Thyroid gland (tissue), 4 donors: ENCODE data around the gene PAM16. TPM values are rescaled to one million over a fixed set of nuclear protein-coding genes. Genes with fewer than 3 reads are reported as not detected.

Experiments used
- DNase-seq, 2 donors: peaks; one replicate each; pipeline ENCODE4 v3.0.0-alpha.2; 2019
- H3K27ac ChIP-seq, 3 donors: fragments of 200-600 bp; sonication (generic); 1 replicate in 2 of 3; 2 replicates in 1 of 3; pipeline ENCODE4 v1.5.1; 2016 to 2019; ENCODE audit warnings: mild to moderate bottlenecking in 1 of 3, moderate library complexity in 1 of 3
- H3K27me3 ChIP-seq: fragments of 200-600 bp; sonication (generic); one replicate; pipeline ENCODE4 v1.5.1; 2019
- H3K36me3 ChIP-seq, 2 donors: fragments of 200-600 bp; sonication (generic); one replicate each; pipeline ENCODE4 v1.5.1; 2016 to 2019
- H3K4me1 ChIP-seq, 2 donors: fragments of 200-600 bp; sonication (generic); one replicate each; pipeline ENCODE4 v1.5.1; 2017 to 2019
- H3K4me3 ChIP-seq, 3 donors: fragments of 200-600 bp; sonication (generic); replicated peaks in 1 of 3; 1 replicate in 2 of 3; 2 replicates in 1 of 3; pipeline ENCODE4 v1.5.1; 2016; ENCODE audit warnings: mild to moderate bottlenecking in 1 of 3
- H3K9me3 ChIP-seq: fragments of 200-600 bp; sonication (generic); one replicate; pipeline ENCODE4 v1.5.1; 2017
- POLR2A ChIP-seq, 2 donors: fragments of 450-650 bp; IDR thresholded peaks; one replicate each; pipeline ENCODE4 v1.6.1; 2017; ENCODE audit warnings: antibody characterized with exemption in 2 of 2, mild to moderate bottlenecking in 2 of 2, moderate library complexity in 1 of 2
- WGBS, 2 donors: methylation state at CpG; one replicate each; pipeline ENCODE4 v1.1.5; 2017; 5-methylcytosine and 5-hydroxymethylcytosine counted together
- intact Hi-C: fragments of 100-400 bp; cut with DNase I; formaldehyde crosslinking; loops from one replicate; pipeline ENCODE4 v1.15.1; 2023
- total RNA-seq, 4 donors: library from RNA; depleted of rRNA; stranded (reverse); fragments of >200 nt; gene quantifications; one replicate each; pipeline ENCODE4 v1.2.3, GENCODE V29; 2016
- TF ChIP-seq, protein P1 (sequence below), 6 experiments: fragments of 200-600 bp in 3 of 6; fragments of 450-650 bp in 3 of 6; sonication (generic) in 3 of 6; IDR thresholded peaks; one replicate each; pipeline ENCODE4 v1.5.1; 2016 to 2019; ENCODE audit warnings: antibody characterized with exemption in 6 of 6, mild to moderate bottlenecking in 2 of 6, inconsistent platforms in 1 of 6, moderate library complexity in 1 of 6

PAM16 gene
- total RNA-seq, 4 donors from 2014 or later, result 5.6 to 60.2 (median 27.3) TPM

DNA sequence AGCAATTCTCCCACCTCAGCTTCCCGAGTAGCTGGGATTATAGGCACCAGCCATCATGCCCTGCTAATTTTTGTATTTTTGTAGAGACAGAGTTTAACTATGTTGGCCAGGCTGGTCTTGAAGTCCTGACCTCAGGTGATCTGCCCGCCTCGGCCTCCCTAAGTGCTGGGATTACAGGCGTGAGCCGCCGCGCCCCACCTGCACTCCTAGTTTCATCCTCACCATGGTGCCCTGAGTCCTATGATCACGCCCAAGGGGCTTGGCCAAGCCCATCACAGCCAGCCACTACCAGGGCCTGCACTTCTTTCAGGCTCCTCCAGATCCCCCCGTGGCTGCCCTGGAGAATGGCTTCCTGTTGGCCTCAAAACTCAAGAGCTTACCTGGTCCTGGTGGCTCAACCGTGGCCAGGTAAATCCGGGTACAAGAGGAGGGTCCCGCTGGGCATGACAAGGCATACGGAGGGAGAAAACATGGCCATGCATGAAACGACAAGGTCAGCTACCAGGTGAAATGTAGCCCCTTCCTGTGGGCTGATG is 57.9 kb downstream of the PAM16 start:
- peak overlapping the region in 2 of 3 donors; percentile 24 for H3K27ac ChIP-seq
- H3K4me1 ChIP-seq, result peaks cover 16 to 29% of the 10 kb centered on the region in 2 donors
- WGBS, 2 donors, result 66 to 75% methylated on average over 12 to 14 of the region's 14 CpGs
- H3K4me3 ChIP-seq, result no peak overlapping the region
- intact Hi-C loops, result loop anchor here (5.0 kb wide), 1 partner anchor 109 kb away; no protein-coding TSS in a partner anchor
- no peaks in the 10 kb centered on the region for H3K36me3 ChIP-seq
- DNase-seq, result no peak
- TF ChIP-seq POLR2A (IDR thresholded peaks at IDR 0.05), result no peak
- TF ChIP-seq, protein P1, sequence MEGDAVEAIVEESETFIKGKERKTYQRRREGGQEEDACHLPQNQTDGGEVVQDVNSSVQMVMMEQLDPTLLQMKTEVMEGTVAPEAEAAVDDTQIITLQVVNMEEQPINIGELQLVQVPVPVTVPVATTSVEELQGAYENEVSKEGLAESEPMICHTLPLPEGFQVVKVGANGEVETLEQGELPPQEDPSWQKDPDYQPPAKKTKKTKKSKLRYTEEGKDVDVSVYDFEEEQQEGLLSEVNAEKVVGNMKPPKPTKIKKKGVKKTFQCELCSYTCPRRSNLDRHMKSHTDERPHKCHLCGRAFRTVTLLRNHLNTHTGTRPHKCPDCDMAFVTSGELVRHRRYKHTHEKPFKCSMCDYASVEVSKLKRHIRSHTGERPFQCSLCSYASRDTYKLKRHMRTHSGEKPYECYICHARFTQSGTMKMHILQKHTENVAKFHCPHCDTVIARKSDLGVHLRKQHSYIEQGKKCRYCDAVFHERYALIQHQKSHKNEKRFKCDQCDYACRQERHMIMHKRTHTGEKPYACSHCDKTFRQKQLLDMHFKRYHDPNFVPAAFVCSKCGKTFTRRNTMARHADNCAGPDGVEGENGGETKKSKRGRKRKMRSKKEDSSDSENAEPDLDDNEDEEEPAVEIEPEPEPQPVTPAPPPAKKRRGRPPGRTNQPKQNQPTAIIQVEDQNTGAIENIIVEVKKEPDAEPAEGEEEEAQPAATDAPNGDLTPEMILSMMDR (IDR thresholded peaks at IDR 0.05), result no peak
- H3K27me3 ChIP-seq, result no peaks in the 10 kb centered on the region
- no peaks in the 10 kb centered on the region for H3K9me3 ChIP-seq

GRCh38 chr16:4291699-4292098 is 59.4 kb downstream of the PAM16 start:
- H3K4me3 ChIP-seq, result no peak overlapping the region
- intact Hi-C loops, result loop anchor here (5.0 kb wide), 1 partner anchor 111 kb away; no protein-coding TSS in a partner anchor

More at GRCh38 chr16:4291699-4292098, 59.4 kb downstream of the PAM16 start:
- TF ChIP-seq, protein P1 (IDR thresholded peaks at IDR 0.05), result no peak
- no peak for TF ChIP-seq POLR2A (IDR thresholded peaks at IDR 0.05)
- DNase-seq, result no peak
- no peaks in the 10 kb centered on the region for H3K36me3 ChIP-seq
- H3K9me3 ChIP-seq, result no peaks in the 10 kb centered on the region
- peaks cover 17 to 31% of the 10 kb centered on the region in 2 donors for H3K4me1 ChIP-seq
- WGBS, 2 donors, result 92 to 95% methylated on average over 4 of the region's 4 CpGs
- no peaks in the 10 kb centered on the region for H3K27me3 ChIP-seq
- H3K27ac ChIP-seq, result no peak overlapping the region

Other genes starting within 250 kb of the PAM16 start
- 100 to 1,000 TPM in 2 of 4 donors, 10 to 100 TPM in 2; 61.4 to 123 (median 94.1) TPM for gene ADCY9, start 234.9 kb downstream of the PAM16 start, total RNA-seq
- gene SRL, start 109.2 kb downstream of the PAM16 start, total RNA-seq, result 1 to 10 TPM in 1 of 4 donors, under 1 TPM in 3; 0.67 to 1.1 (median 0.84) TPM
- 1 to 10 TPM; 3.8 to 6.3 (median 5.4) TPM for gene TFAP4, start 78.3 kb downstream of the PAM16 start, total RNA-seq
- gene GLIS2, start 35.3 kb downstream of the PAM16 start, total RNA-seq, result 1 to 10 TPM; 5.5 to 7.6 (median 6.7) TPM
- 10 to 100 TPM; 21.9 to 47.0 (median 28.8) TPM for gene VASN, start 20.5 kb upstream of the PAM16 start, total RNA-seq
- 10 to 100 TPM; 17.9 to 53.7 (median 29.7) TPM for gene CORO7, start 65.3 kb upstream of the PAM16 start, total RNA-seq
- gene DNAJA3, start 74.5 kb upstream of the PAM16 start, total RNA-seq, result 10 to 100 TPM; 41.0 to 61.0 (median 51.0) TPM
- gene NMRAL1, start 123.3 kb upstream of the PAM16 start, total RNA-seq, result 10 to 100 TPM; 40.0 to 88.8 (median 57.6) TPM
- gene HMOX2, start 125.1 kb upstream of the PAM16 start, total RNA-seq, result 10 to 100 TPM; 36.0 to 63.2 (median 50.5) TPM
- gene CDIP1, start 187.5 kb upstream of the PAM16 start, total RNA-seq, result 10 to 100 TPM; 15.5 to 25.4 (median 25.2) TPM
- gene C16orf96, start 205.0 kb upstream of the PAM16 start, total RNA-seq, result under 1 TPM; 0.11 to 0.88 (median 0.62) TPM